ENCODE data around the gene LRP1B. TPM values are rescaled to one million over a fixed set of nuclear protein-coding genes. Genes with fewer than 3 reads are reported as not detected.
"Not testable (repeated sequence)": the region's sequence is repeated elsewhere in the genome, so short reads cannot be mapped to it uniquely, and the experiment has no call there.

LRP1B gene
- polyA plus RNA-seq, 4 donors = 0.92 to 3.7 (median 1.3) TPM

DNA sequence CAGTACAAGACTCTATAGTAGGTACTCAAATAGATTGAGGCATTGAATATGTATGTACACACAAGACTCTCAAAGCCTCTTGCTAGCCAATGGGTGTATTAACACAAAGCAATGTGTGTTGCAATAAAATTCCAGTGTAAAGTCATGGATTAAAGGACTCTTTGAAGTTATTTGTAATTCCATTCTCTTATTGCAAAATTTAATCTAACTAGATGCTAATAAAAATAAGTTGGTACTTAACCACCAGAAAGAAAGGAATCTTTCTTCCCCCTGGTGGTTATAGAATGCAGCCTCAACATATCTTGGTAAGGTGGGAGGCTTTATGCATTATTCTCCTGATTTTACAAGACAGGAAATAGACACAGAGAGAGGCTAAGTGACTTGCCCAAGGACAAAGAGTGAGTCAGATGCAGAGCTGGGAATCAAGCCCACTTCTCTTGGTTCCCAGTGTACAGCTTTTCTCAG lies 18.0 kb downstream of the LRP1B start:
- DNase-seq (ENCODE audit: low read depth in 4 of 4, low spot score in 3 of 4) = no peak

- no peak for DNase-seq (ENCODE audit: low read depth in 4 of 4, low spot score in 3 of 4)
Measured at GRCh38 chr2:142104134-142104758, 26.6 kb downstream of the LRP1B start.

DNA sequence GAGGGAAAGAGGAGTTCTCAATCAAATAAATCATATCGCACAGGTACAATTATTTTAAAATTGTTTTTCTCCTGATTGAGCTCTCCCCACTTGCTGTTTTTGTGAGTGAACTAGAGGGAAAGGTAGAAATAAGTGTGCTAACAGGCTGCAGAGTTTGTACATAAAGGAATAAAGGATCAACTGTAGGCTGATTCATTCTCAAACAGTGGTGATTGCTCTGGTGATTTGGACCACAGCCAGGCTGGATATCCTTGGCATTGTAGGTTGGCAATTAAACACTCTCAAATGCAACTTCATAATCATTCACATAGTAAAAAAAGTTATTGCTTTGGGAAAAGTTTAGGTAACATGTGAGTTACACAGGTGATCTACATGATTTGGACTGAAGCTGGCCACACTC lies 29.8 kb downstream of the LRP1B start:
- DNase-seq (ENCODE audit: low read depth in 4 of 4, low spot score in 3 of 4) = no peak

DNA sequence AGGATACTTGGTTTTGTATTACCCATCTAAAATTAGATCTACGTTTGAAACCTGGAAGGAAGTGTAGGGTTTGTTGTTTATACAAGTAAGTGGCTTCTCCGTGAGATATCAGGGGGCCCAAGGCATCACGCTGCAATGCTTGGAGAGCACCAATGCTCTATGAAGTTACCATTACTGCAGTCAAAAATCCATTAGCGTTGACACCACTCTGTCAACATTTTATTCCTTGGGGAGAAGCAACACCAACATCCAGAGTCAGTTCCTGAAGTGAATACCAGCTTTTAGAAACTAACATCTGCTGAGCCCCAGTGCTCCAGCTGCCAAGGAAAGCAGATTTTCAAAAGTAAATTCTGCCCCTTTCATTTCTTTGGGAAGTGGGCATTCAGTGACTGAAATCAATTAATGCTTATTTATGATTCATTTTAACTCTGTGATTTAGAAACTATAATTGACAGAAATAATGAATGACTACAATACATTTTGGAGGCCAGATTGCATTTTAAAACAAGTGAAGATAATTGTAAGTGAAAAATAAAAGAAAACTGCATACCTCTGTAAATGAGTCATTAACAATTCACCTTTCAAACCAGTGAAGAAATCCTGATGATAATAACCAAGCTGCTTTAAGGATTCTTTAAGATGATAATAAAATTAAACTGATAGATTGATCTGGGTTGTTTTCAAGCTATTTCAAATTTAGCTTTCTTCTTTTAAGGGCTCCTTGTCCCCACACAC lies 30.5 kb downstream of the LRP1B start:
- no peak for DNase-seq (ENCODE audit: low read depth in 4 of 4, low spot score in 3 of 4)

GRCh38 chr2:142097711-142098110 lies 33.1 kb downstream of the LRP1B start:
- no peak for DNase-seq (ENCODE audit: low read depth in 4 of 4, low spot score in 3 of 4)

- no peak for DNase-seq (ENCODE audit: low read depth in 4 of 4, low spot score in 3 of 4)
Measured at GRCh38 chr2:142095647-142096046, 35.2 kb downstream of the LRP1B start.

DNA sequence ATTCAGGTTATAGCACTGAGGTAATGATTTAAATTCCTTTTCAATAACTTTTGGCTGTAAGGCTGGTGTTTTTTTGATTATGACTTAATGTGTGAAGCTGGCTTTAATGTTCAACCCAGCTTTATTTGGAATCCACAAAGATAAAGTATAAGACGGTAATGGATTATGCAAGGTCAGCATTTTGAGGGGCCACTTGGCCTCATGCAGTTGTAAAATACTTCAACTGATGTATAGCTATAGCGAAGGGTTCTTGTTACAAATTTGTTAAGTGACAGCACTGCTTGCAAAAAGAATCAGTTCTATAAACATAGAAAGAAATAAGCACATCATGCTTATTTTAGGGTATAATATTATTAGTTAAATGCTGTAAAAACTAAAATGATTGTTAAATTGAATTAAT lies 36.6 kb downstream of the LRP1B start:
- no peak for DNase-seq (ENCODE audit: low read depth in 4 of 4, low spot score in 3 of 4)

DNA sequence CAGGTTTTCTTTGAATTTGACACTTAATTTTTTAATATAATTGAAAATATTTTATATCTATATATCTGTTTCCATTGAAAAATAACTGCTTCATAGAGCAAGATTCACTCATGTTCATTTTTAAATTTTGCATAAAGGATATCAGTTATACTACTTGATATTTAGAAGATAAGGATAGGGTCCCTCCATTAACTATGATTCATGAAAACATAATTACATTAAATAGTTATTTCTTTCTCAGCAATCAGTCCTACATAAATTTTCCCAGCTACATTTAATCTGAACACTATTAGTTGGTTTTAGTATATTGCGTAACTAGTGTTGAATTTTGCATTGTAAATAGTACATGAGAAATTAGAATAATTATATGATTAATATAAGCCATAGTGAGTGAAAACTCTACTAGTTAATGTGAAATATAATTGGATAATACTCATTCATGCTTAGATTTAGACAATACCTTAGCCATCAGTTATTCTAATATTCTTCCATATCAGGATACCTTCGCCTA lies 42.7 kb downstream of the LRP1B start:
- no peak for DNase-seq (ENCODE audit: low read depth in 4 of 4, low spot score in 3 of 4)

GRCh38 chr2:142087585-142087984 lies 43.2 kb downstream of the LRP1B start:
- DNase-seq (ENCODE audit: low read depth in 4 of 4, low spot score in 3 of 4) = not testable (repeated sequence)

DNA sequence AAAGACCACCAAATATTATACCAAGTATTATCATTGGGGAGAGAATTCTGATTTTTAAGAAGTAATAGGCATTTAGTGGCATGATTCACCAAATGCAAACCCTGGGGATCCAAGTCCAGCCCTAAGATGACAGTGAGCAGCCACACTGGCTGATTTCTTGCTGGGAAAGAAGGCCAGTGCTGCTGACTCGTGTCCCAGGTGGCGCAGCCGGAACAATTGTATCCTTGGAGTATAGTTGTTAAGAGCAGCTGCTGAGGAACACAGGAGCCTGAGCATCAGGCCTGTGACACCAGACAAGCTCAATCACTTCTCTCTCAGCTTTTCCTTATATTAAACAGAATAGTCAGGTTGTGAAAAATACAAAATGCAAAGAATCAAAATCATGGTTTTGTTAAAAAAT lies 48.4 kb downstream of the LRP1B start:
- DNase-seq (ENCODE audit: low read depth in 4 of 4, low spot score in 3 of 4) = no peak

DNA sequence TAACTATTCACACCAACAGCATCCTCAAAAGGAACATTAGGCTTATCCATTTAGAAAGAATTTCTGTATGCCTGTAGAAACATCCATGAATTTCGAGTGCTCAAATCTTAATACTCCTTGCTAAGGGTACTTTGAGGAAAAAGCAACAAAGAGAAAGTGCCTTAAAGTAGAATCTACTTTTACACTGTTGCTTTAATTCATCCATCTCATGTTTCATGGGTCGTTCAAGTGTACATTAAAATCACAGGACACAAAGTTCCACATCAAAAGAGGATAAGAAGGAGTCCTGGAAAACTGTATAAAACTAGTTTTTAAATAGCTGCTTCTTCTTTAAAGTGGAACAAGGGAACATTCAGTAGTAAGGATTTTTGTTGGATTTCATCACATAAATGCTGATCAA lies 54.5 kb downstream of the LRP1B start:
- DNase-seq (ENCODE audit: low read depth in 4 of 4, low spot score in 3 of 4) = no peak

GRCh38 chr2:142075826-142076225 lies 55.0 kb downstream of the LRP1B start:
- DNase-seq (ENCODE audit: low read depth in 4 of 4, low spot score in 3 of 4) = no peak

DNA sequence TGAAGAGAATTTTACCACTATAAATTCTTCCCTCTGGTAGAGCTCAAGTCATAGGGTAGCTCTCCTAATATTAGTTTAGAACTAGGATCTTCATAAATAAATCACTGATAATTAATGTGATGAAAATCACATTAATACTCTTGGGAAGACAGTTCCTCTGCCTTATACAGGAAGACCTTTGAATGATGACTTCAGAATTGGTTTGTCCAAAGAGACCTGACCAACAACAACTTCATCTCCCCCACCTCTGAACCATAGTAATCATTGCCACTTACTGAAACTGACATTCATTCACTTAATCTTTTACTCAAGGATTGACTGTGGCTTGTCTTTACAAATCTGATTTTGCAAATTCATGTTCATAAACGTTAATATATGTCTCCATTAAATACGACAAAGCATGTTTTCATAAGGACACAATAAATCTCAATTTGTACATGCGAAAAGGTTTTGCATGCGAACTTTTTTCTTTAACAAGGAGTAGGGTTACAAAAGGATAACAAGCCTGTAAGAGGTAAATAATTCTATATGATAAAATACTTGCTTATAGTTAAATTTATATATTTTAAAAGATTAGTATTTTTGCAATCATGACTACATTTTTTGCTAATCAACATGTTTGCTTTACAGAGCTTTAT lies 61.4 kb downstream of the LRP1B start:
- no peak for DNase-seq (ENCODE audit: low read depth in 4 of 4, low spot score in 3 of 4)

DNA sequence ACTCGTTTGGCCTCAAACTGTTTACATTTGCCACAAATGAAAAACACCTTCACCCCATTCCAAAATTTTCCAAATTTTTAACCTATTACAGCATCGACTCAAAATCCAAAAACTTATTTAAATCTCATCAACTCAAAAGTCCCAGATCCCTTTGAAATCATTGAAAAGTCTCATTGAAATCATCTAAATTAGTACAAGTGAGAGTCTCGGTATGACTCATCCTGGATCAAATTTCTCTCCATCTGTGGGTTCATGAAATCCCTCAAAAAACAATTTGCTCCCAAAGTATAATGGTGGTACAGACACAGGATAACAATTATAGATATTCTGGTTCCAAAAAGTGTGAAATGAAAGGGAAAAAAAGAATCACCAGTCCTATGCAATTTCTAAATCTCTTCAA lies 65.1 kb downstream of the LRP1B start:
- no peak for DNase-seq (ENCODE audit: low read depth in 4 of 4, low spot score in 3 of 4)

GRCh38 chr2:142065156-142065555 lies 65.7 kb downstream of the LRP1B start:
- no peak for DNase-seq (ENCODE audit: low read depth in 4 of 4, low spot score in 3 of 4)

- DNase-seq (ENCODE audit: low read depth in 4 of 4, low spot score in 3 of 4) = no peak
Measured at GRCh38 chr2:142061733-142062132, 69.1 kb downstream of the LRP1B start.

DNA sequence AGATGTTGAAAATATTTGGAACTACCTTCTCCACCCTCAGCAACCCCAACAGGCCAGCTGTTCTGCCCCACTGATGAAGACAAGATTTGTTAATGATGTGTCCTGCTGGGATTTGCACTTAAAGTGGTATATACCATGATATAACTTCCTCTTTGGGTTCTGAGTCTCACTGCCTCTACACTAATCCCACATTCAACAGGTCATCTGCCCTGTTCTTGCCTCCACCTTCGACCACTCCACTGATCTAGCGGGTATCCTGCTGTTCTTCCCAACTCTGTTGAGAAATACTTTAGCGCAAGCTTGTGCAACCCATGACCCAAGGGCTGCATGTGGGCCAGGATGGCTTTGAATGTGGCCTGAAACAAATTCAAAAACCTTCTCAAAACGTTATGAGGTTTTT lies 72.7 kb downstream of the LRP1B start:
- DNase-seq (ENCODE audit: low read depth in 4 of 4, low spot score in 3 of 4) = no peak

GRCh38 chr2:142056784-142057183 lies 74.0 kb downstream of the LRP1B start:
- DNase-seq (ENCODE audit: low read depth in 4 of 4, low spot score in 3 of 4) = no peak

- DNase-seq (ENCODE audit: low read depth in 4 of 4, low spot score in 3 of 4) = no peak
Measured at GRCh38 chr2:142052220-142052863, 78.5 kb downstream of the LRP1B start.

DNA sequence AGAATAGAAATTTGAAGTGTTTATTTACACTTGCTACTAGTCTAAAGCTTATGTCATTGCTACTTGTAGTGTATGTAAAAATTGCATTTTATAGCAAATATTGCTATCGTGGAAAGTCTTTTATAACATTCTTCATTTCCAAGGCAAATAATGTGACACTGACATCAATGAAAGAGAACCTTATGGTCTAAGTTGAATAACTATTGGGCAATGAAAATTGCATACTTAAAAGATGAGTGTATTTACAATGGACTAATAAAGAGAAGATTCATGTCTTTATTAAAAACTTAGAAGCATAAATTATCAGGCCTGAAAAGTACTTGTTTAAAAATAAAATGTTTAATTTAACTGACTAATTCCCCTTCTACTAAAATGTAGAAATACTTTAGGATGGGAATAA lies 82.2 kb downstream of the LRP1B start:
- DNase-seq (ENCODE audit: low read depth in 4 of 4, low spot score in 3 of 4) = no peak

GRCh38 chr2:142045641-142046040 lies 85.2 kb downstream of the LRP1B start:
- no peak for DNase-seq (ENCODE audit: low read depth in 4 of 4, low spot score in 3 of 4)

Measured in left renal pelvis (tissue), 4 donors.